H9 (cell line): ENCODE results near the gene DNMT3B. TPM values are rescaled to one million over a fixed set of nuclear protein-coding genes. Genes with fewer than 3 reads are reported as not detected.

Source experiments
- DNase-seq: peaks from one replicate; pipeline ENCODE4 v3.0.0-alpha.2; 2017
- H2AFZ ChIP-seq: one replicate; pipeline ENCODE4 v1.6.1; 2013; ENCODE audit warnings: mild to moderate bottlenecking, low read length, control low read depth, moderate library complexity
- H2AK5ac ChIP-seq: 2 replicates; pipeline ENCODE4 v1.6.1; 2013; ENCODE audit warnings: low read length, control low read depth, mixed read lengths; ENCODE audit not compliant: insufficient read length
- H2BK120ac ChIP-seq: one replicate; pipeline ENCODE4 v1.6.1; 2013; ENCODE audit warnings: low read depth, mild to moderate bottlenecking, low read length, control low read depth, inconsistent platforms; ENCODE audit not compliant: poor library complexity, severe bottlenecking
- H2BK12ac ChIP-seq: 2 replicates; pipeline ENCODE4 v1.6.1; 2013; ENCODE audit warnings: low read length, control low read depth, mixed read lengths, low read depth; ENCODE audit not compliant: insufficient read length
- H2BK15ac ChIP-seq: 2 replicates; pipeline ENCODE4 v1.6.1; 2013; ENCODE audit warnings: low read depth, low read length, control low read depth
- H2BK20ac ChIP-seq: one replicate; pipeline ENCODE4 v1.6.1; 2013; ENCODE audit warnings: low read depth, mild to moderate bottlenecking, low read length, control low read depth, inconsistent platforms; ENCODE audit not compliant: poor library complexity, severe bottlenecking
- H2BK5ac ChIP-seq: 2 replicates; pipeline ENCODE4 v1.6.1; 2013; ENCODE audit warnings: low read length, control low read depth, mixed read lengths; ENCODE audit not compliant: insufficient read length
- H3K14ac ChIP-seq: 2 replicates; pipeline ENCODE4 v1.6.1; 2013; ENCODE audit warnings: low read length, control low read depth; ENCODE audit not compliant: insufficient read depth
- H3K18ac ChIP-seq: 2 replicates; pipeline ENCODE4 v1.6.1; 2013; ENCODE audit warnings: low read depth, mild to moderate bottlenecking, mixed read lengths, low read length, control low read depth; ENCODE audit not compliant: insufficient read length
- H3K23ac ChIP-seq: 2 replicates; pipeline ENCODE4 v1.6.1; 2013; ENCODE audit warnings: low read length, control low read depth, mixed read lengths, low read depth; ENCODE audit not compliant: insufficient read length
- H3K23me2 ChIP-seq: 2 replicates; pipeline ENCODE4 v1.6.1; 2013; ENCODE audit warnings: low read depth, mild to moderate bottlenecking, mixed read lengths, low read length, control low read depth; ENCODE audit not compliant: insufficient read length, poor library complexity, severe bottlenecking
- H3K27ac ChIP-seq: 2 replicates; pipeline ENCODE4 v1.5.1; 2013; ENCODE audit warnings: low read length, control low read depth, mixed read lengths, low read depth; ENCODE audit not compliant: insufficient read length
- H3K27me3 ChIP-seq: 2 replicates; pipeline ENCODE4 v1.6.1; 2013; ENCODE audit warnings: low read length, control low read depth, inconsistent platforms; ENCODE audit not compliant: insufficient read depth
- H3K4ac ChIP-seq: 2 replicates; pipeline ENCODE4 v1.6.1; 2013; ENCODE audit warnings: low read depth, mild to moderate bottlenecking, control low read depth, inconsistent platforms, low read length, moderate library complexity
- H3K4me1 ChIP-seq: 2 replicates; pipeline ENCODE4 v1.6.1; 2013; ENCODE audit warnings: low read length, control low read depth, inconsistent platforms; ENCODE audit not compliant: insufficient read depth
- H3K4me2 ChIP-seq: 2 replicates; pipeline ENCODE4 v1.6.1; 2013; ENCODE audit warnings: low read length, control low read depth, mixed read lengths; ENCODE audit not compliant: insufficient read length, insufficient read depth
- H3K56ac ChIP-seq: 2 replicates; pipeline ENCODE4 v1.6.1; 2013; ENCODE audit warnings: low read depth, mild to moderate bottlenecking, mixed read lengths, low read length, control low read depth; ENCODE audit not compliant: insufficient read length
- H3K79me1 ChIP-seq: 2 replicates; pipeline ENCODE4 v1.6.1; 2013; ENCODE audit warnings: low read depth, mild to moderate bottlenecking, moderate library complexity, low read length, control low read depth, inconsistent platforms; ENCODE audit not compliant: insufficient read depth, poor library complexity, severe bottlenecking
- H3K79me2 ChIP-seq: 2 replicates; pipeline ENCODE4 v1.6.1; 2013; ENCODE audit warnings: low read length, control low read depth, inconsistent platforms; ENCODE audit not compliant: insufficient read depth
- H3K9ac ChIP-seq: 2 replicates; pipeline ENCODE4 v1.6.1; 2013; ENCODE audit warnings: low read length, control low read depth, mixed read lengths; ENCODE audit not compliant: insufficient read length; ENCODE audit errors: extremely low read depth
- H3K9me3 ChIP-seq: one replicate; pipeline ENCODE4 v1.6.1; 2013; ENCODE audit warnings: low read depth, low read length, inconsistent platforms; ENCODE audit not compliant: control insufficient read depth
- H3T11ph ChIP-seq: one replicate; pipeline ENCODE4 v1.6.1; 2013; ENCODE audit warnings: mild to moderate bottlenecking, low read length, control low read depth, inconsistent platforms
- H4K20me1 ChIP-seq: one replicate; pipeline ENCODE4 v1.6.1; 2013; ENCODE audit not compliant: control insufficient read depth, insufficient read length, insufficient read depth
- H4K5ac ChIP-seq: 2 replicates; pipeline ENCODE4 v1.6.1; 2013; ENCODE audit warnings: low read depth, mild to moderate bottlenecking, mixed read lengths, low read length, control low read depth; ENCODE audit not compliant: insufficient read length
- H4K8ac ChIP-seq: replicated peaks from 2 replicates; pipeline ENCODE4 v1.6.1; 2013; ENCODE audit warnings: low read length, control low read depth, mixed read lengths, low read depth; ENCODE audit not compliant: insufficient read length
- H4K91ac ChIP-seq: 2 replicates; pipeline ENCODE4 v1.6.1; 2013; ENCODE audit warnings: low read depth, mild to moderate bottlenecking, moderate library complexity, mixed read lengths, low read length, control low read depth; ENCODE audit not compliant: insufficient read length
- H3K27ac Mint-ChIP-seq, 3 experiments: 2 replicates in 2 of 3; 3 replicates in 1 of 3; pipeline ENCODE4 v1.8.0; 2020 to 2021; ENCODE audit warnings: mixed read lengths in 3 of 3, mild to moderate bottlenecking in 1 of 3, moderate library complexity in 1 of 3
- H3K27me3 Mint-ChIP-seq: 2 replicates; pipeline ENCODE4 v1.8.0; 2021; ENCODE audit warnings: low read depth, mild to moderate bottlenecking, moderate library complexity, mixed read lengths
- H3K36me3 Mint-ChIP-seq, 3 experiments: 2 replicates in 2 of 3; 3 replicates in 1 of 3; pipeline ENCODE4 v1.8.0; 2020 to 2021; ENCODE audit warnings: low read depth in 3 of 3, mixed read lengths in 3 of 3; ENCODE audit not compliant: insufficient read depth in 1 of 3
- H3K4me1 Mint-ChIP-seq, 2 experiments: 2 replicates each; pipeline ENCODE4 v1.8.0; 2020; ENCODE audit warnings: mixed read lengths in 2 of 2
- H3K4me3 Mint-ChIP-seq, 2 experiments: 2 replicates in 1 of 2; 3 replicates in 1 of 2; pipeline ENCODE4 v1.8.0; 2020 to 2021; ENCODE audit warnings: mild to moderate bottlenecking in 2 of 2, mixed read lengths in 2 of 2, moderate library complexity in 1 of 2
- H3K9me3 Mint-ChIP-seq, 2 experiments: 2 replicates in 1 of 2; 3 replicates in 1 of 2; pipeline ENCODE4 v1.8.0; 2020; ENCODE audit warnings: mild to moderate bottlenecking in 2 of 2, mixed read lengths in 2 of 2, moderate library complexity in 1 of 2
- CTCF ChIP-seq: fragments of 200-600 bp; sonication (generic); conservative IDR thresholded peaks from 3 replicates; pipeline ENCODE4 v1.8.0; 2021; ENCODE audit warnings: antibody characterized with exemption, mild to moderate bottlenecking
- WGBS: extraction: QIAGEN DNeasy Blood & Tissue Kit; methylation state at CpG from one replicate; pipeline ENCODE4 v1.1.7; 2013; ENCODE audit warnings: missing lambda C conversion rate, low lambda C conversion rate, mixed read lengths; ENCODE audit not compliant: insufficient read length; ENCODE audit errors: extremely low coverage; 5-methylcytosine and 5-hydroxymethylcytosine counted together
- total RNA-seq: library from RNA; stranded (reverse); gene quantifications from 2 replicates; pipeline ENCODE4 v1.2.1, GENCODE V29; 2021

DNMT3B gene
- total RNA-seq, 1 experiment from 2014 or later = 980 TPM

GRCh38 chr20:32841632-32842031 lies 79.4 kb downstream of the DNMT3B start:
- H3K36me3 Mint-ChIP-seq = peaks cover 53 to 85% (median 72%) of the 10 kb centered on the region in 3 experiments; a peak in 6 of 7 replicates
- WGBS = no CpG with 5 or more reads among the region's 2 CpGs
- TF ChIP-seq CTCF = no peak

More at GRCh38 chr20:32841632-32842031, 79.4 kb downstream of the DNMT3B start:
- Histone ChIP-seq H3K9ac (no peak overlapping the region), H4K5ac (no peak overlapping the region), H4K8ac (no peak overlapping the region), H3K4ac (no peak overlapping the region), H3K4me2 (no peak overlapping the region), H2AK5ac (no peak overlapping the region), H3K4me1 (no peaks in the 10 kb centered on the region), H2BK20ac (no peak overlapping the region), H4K91ac (no peak overlapping the region), H3K9me3 (no peaks in the 10 kb centered on the region), H2BK5ac (no peak overlapping the region), H3K23me2 (no peaks in the 10 kb centered on the region), H2BK120ac (no peak overlapping the region), H2AFZ (no peak overlapping the region), H2BK15ac (no peak overlapping the region), H3K27me3 (no peaks in the 10 kb centered on the region), H3K79me2 (0 out of 2 replicates have a peak, but pooled peaks cover 2% of the 10 kb centered on the region), H3T11ph (no peak overlapping the region), H3K23ac (no peak overlapping the region), H3K27ac (no peak overlapping the region), H3K56ac (no peak overlapping the region), H4K20me1 (no peaks in the 10 kb centered on the region), H2BK12ac (no peak overlapping the region), H3K14ac (no peak overlapping the region), H3K18ac (no peak overlapping the region), H3K79me1 (no peaks in the 10 kb centered on the region)
- no peak overlapping the region for H3K4me3 Mint-ChIP-seq
- peak overlapping the region in 1 of 3 experiments; percentile 27; a peak in 1 of 7 replicates for H3K27ac Mint-ChIP-seq
- no peaks in the 10 kb centered on the region for H3K9me3 Mint-ChIP-seq
- H3K27me3 Mint-ChIP-seq = no peaks in the 10 kb centered on the region
- no peak for DNase-seq
- H3K4me1 Mint-ChIP-seq = 0 out of 4 replicates have a peak, but pooled peaks cover 2% of the 10 kb centered on the region in 2 experiments
